Stomach (tissue), 9 donors: ENCODE measurements around the gene NRIP3. TPM values are rescaled to one million over a fixed set of nuclear protein-coding genes. Genes with fewer than 3 reads are reported as not detected.

Experiments
- DNase-seq, 2 donors: peaks; one replicate each; pipeline versions ENCODE4 v3.0.0 to v3.0.0-alpha.2; 2013 to 2019
- H3K27ac ChIP-seq, 5 donors: fragments of 200-600 bp in 4 of 5; sonication (generic) in 4 of 5; one replicate each; pipeline ENCODE4 v1.5.1; 2013 to 2019; ENCODE audit warnings: mild to moderate bottlenecking in 1 of 5, moderate library complexity in 1 of 5
- H3K27me3 ChIP-seq, 3 donors: fragments of 200-600 bp; sonication (generic); one replicate each; pipeline ENCODE4 v1.5.1; 2017 to 2019; ENCODE audit warnings: mixed run types in 1 of 3
- H3K36me3 ChIP-seq, 4 donors: fragments of 200-600 bp; sonication (generic); 1 replicate in 3 of 4; 2 replicates in 1 of 4; pipeline ENCODE4 v1.5.1; 2016 to 2019
- H3K4me1 ChIP-seq, 4 donors: fragments of 200-600 bp; sonication (generic); one replicate each; pipeline ENCODE4 v1.5.1; 2016 to 2019
- H3K4me3 ChIP-seq, 4 donors: fragments of 200-600 bp; sonication (generic) in 3 of 4; one replicate each; pipeline ENCODE4 v1.5.1; 2016 to 2019; ENCODE audit warnings: mild to moderate bottlenecking in 1 of 4
- H3K9me3 ChIP-seq, 4 donors: fragments of 200-600 bp; sonication (generic); one replicate each; pipeline ENCODE4 v1.5.1; 2016 to 2019
- CTCF ChIP-seq, 7 experiments: fragments of 450-650 bp in 4 of 7; fragments of 200-600 bp in 3 of 7; sonication (generic) in 3 of 7; IDR thresholded peaks; one replicate each; pipeline ENCODE4 v1.5.1; 2016 to 2019; ENCODE audit warnings: antibody characterized with exemption in 7 of 7, control low read depth in 2 of 7, mild to moderate bottlenecking in 1 of 7
- EP300 ChIP-seq: sonication (generic); formaldehyde crosslinking; IDR thresholded peaks from one replicate; pipeline ENCODE4 v1.6.1; 2017; ENCODE audit warnings: antibody characterized with exemption
- POLR2A ChIP-seq, 4 donors: fragments of 450-650 bp; IDR thresholded peaks; one replicate each; pipeline ENCODE4 v1.6.1; 2016; ENCODE audit warnings: antibody characterized with exemption in 4 of 4, control low read depth in 2 of 4, mild to moderate bottlenecking in 1 of 4, moderate library complexity in 1 of 4
- POLR2AphosphoS5 ChIP-seq, 3 donors: sonication (generic); formaldehyde crosslinking; IDR thresholded peaks; one replicate each; pipeline ENCODE4 v1.6.1; 2016; ENCODE audit warnings: antibody characterized with exemption in 3 of 3
- WGBS, 5 donors: extraction: QIAGEN DNeasy Blood & Tissue Kit in 3 of 5; methylation state at CpG; one replicate each; pipeline versions ENCODE4 v1.1.5 to v1.1.7; 2013 to 2018; 5-methylcytosine and 5-hydroxymethylcytosine counted together
- intact Hi-C: fragments of 100-400 bp; cut with DNase I; formaldehyde crosslinking; loops from one replicate; pipeline ENCODE4 v1.15.1; 2023; ENCODE audit warnings: low total_unique reads
- polyA plus RNA-seq, 3 donors: library from polyadenylated mRNA; stranded (reverse); fragments of 200-250 nt; gene quantifications; one replicate each; pipeline ENCODE4 v1.2.3, GENCODE V29; 2013
- total RNA-seq, 5 donors: library from RNA; depleted of rRNA; stranded (reverse); fragments of >200 nt; gene quantifications; one replicate each; pipeline versions ENCODE4 v1.1.0 to v1.2.3, GENCODE V29; 2014 to 2016
- donor health status: healthy with polysubstance abuse.
- donor health status: Bipolar disorder and iron deficiency.
- donor health status: healthy.

The NRIP3 gene
- total and polyA plus RNA-seq, 8 donors, result 0.33 to 3.9 (median 1.6) TPM; not detected in 2

GRCh38 chr11:9025101-9025850 lies 21.5 kb upstream of the NRIP3 start:
- peaks cover 0 to 17% (median 7%) of the 10 kb centered on the region in 4 donors for H3K4me1 ChIP-seq
- 74 to 89% (median 82%) methylated on average over 9 of the region's 9 CpGs for WGBS, 5 donors
- intact Hi-C loops, result no loop called here

GRCh38 chr11:9022961-9023680 lies 19.3 kb upstream of the NRIP3 start:
- H3K27me3 ChIP-seq, result no peaks in the 10 kb centered on the region

More at GRCh38 chr11:9025101-9025850, 21.5 kb upstream of the NRIP3 start:
- Histone ChIP-seq H3K4me3 (no peak overlapping the region), H3K9me3 (no peaks in the 10 kb centered on the region), H3K36me3 (no peaks in the 10 kb centered on the region), H3K27me3 (no peaks in the 10 kb centered on the region), H3K27ac (no peak overlapping the region)
- TF ChIP-seq POLR2AphosphoS5 (IDR thresholded peaks at IDR 0.05) (no peak), POLR2A (IDR thresholded peaks at IDR 0.05) (no peak), CTCF (IDR thresholded peaks at IDR 0.05) (no peak), EP300 (no peak)
- DNase-seq, result no peak

DNA sequence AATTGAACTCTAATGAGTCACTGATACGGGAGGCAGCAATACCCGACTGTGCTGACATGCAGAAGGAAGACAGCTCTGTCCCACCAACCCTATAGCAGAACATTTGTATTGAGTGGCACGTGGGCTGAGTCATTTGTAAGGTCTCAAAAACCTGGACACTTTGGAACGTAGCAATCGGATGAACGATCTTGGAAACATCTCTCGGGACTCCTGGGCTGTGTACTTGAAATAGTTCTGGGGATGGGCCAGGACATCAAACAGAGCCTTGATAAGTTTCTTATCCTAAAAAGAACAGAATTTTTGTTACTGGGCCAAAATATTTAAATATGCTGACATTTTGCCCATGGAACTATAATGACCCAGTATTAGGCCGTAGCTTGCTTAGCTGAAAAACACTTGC lies 17.1 kb upstream of the NRIP3 start:
- intact Hi-C loops, result no loop called here
- H3K4me1 ChIP-seq, result peaks cover 0 to 26% (median 15%) of the 10 kb centered on the region in 4 donors
- TF ChIP-seq EP300 (no peak), CTCF (IDR thresholded peaks at IDR 0.05) (no peak), POLR2A (IDR thresholded peaks at IDR 0.05) (no peak), POLR2AphosphoS5 (IDR thresholded peaks at IDR 0.05) (no peak)

More at GRCh38 chr11:9022961-9023680, 19.3 kb upstream of the NRIP3 start:
- Histone ChIP-seq H3K4me1 (peaks cover 0 to 13% (median 4%) of the 10 kb centered on the region in 4 donors), H3K9me3 (no peaks in the 10 kb centered on the region), H3K4me3 (no peak overlapping the region), H3K27ac (no peak overlapping the region), H3K36me3 (no peaks in the 10 kb centered on the region)
- DNase-seq, result no peak
- intact Hi-C loops, result no loop called here
- 88 to 93% (median 92%) methylated on average over 9 of the region's 9 CpGs for WGBS, 5 donors
- TF ChIP-seq CTCF (IDR thresholded peaks at IDR 0.05) (no peak), POLR2AphosphoS5 (IDR thresholded peaks at IDR 0.05) (no peak), POLR2A (IDR thresholded peaks at IDR 0.05) (no peak), EP300 (no peak)

DNA sequence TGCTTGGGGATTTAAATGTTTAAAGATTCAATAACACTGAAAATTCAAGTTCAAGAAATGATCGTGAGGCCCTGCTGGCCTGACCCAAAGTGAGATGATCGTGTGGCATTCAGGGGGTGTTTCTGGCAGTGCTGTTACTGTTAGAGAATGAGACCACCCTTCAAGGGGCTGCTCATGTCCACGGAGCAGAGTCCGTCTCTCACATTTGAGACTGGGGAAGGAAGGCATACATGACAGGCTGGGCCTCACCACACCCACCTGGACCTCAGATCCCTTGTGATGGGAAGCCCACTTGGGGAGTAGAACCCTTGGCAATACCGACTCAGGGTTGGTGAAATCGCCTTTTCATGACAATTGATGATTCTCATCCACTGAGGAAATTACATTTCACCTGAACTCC lies 16.1 kb upstream of the NRIP3 start:
- Histone ChIP-seq H3K4me1 (peaks cover 0 to 30% (median 16%) of the 10 kb centered on the region in 4 donors), H3K9me3 (no peaks in the 10 kb centered on the region), H3K36me3 (no peaks in the 10 kb centered on the region), H3K27ac (no peak overlapping the region), H3K27me3 (no peaks in the 10 kb centered on the region), H3K4me3 (no peak overlapping the region)
- WGBS, 5 donors, result 90 to 98% (median 93%) methylated on average over 6 of the region's 6 CpGs
- DNase-seq, result no peak
- TF ChIP-seq POLR2AphosphoS5 (IDR thresholded peaks at IDR 0.05), result no peak
- no peak for TF ChIP-seq CTCF (IDR thresholded peaks at IDR 0.05)
- no peak for TF ChIP-seq EP300
- no peak for TF ChIP-seq POLR2A (IDR thresholded peaks at IDR 0.05)
- intact Hi-C loops, result loop anchor here (5.0 kb wide), 1 partner anchor 117 kb away; no protein-coding TSS in a partner anchor

More for the DNA sequence above, 17.1 kb upstream of the NRIP3 start:
- no peak overlapping the region for H3K27ac ChIP-seq
- no peaks in the 10 kb centered on the region for H3K9me3 ChIP-seq
- no peaks in the 10 kb centered on the region for H3K36me3 ChIP-seq
- H3K27me3 ChIP-seq, result no peaks in the 10 kb centered on the region
- WGBS, 5 donors, result 46 to 60% (median 51%) methylated on average over 8 of the region's 8 CpGs
- H3K4me3 ChIP-seq, result no peak overlapping the region
- DNase-seq, result no peak
